HG02885 (cell line): ENCODE results near the gene TRA2B.

ENCODE experiments used
- ATAC-seq: cut with Tn5 transposase; IDR thresholded peaks from one replicate; pipeline ENCODE4 v1.9.1; 2021; ENCODE audit warnings: mild to moderate bottlenecking; ENCODE audit not compliant: unreplicated experiment, poor library complexity

Gene TRA2B

GRCh38 chr3:185956244-185956643, 18.4 kb upstream of the TRA2B start:
- no peak for ATAC-seq

GRCh38 chr3:185954366-185954723, 16.5 kb upstream of the TRA2B start:
- no peak for ATAC-seq

- ATAC-seq: no peak
Measured at GRCh38 chr3:185950728-185951127, 12.9 kb upstream of the TRA2B start.

- no peak for ATAC-seq
Measured at GRCh38 chr3:185949515-185949914, 11.7 kb upstream of the TRA2B start.

GRCh38 chr3:185948292-185948691, 10.5 kb upstream of the TRA2B start:
- ATAC-seq: no peak

GRCh38 chr3:185943760-185944106, 5.9 kb upstream of the TRA2B start:
- no peak for ATAC-seq

GRCh38 chr3:185942907-185943759, 5.3 kb upstream of the TRA2B start:
- peak; percentile 88 for ATAC-seq

GRCh38 chr3:185942396-185942795, 4.6 kb upstream of the TRA2B start:
- no peak for ATAC-seq

- no peak for ATAC-seq
Measured at GRCh38 chr3:185940951-185941350, 3.1 kb upstream of the TRA2B start.

- ATAC-seq: no peak
Measured at GRCh38 chr3:185939721-185940120, 1.9 kb upstream of the TRA2B start.

GRCh38 chr3:185936814-185937688, 763 bp downstream of the TRA2B start:
- peak; percentile 51 for ATAC-seq

- no peak for ATAC-seq
Measured at GRCh38 chr3:185936273-185936629, 1.6 kb downstream of the TRA2B start.

GRCh38 chr3:185935465-185936272, 2.1 kb downstream of the TRA2B start:
- ATAC-seq: no peak

GRCh38 chr3:185934767-185935464, 2.9 kb downstream of the TRA2B start:
- ATAC-seq: no peak

- no peak for ATAC-seq
Measured at GRCh38 chr3:185934174-185934557, 3.6 kb downstream of the TRA2B start.

- ATAC-seq: no peak
Measured at GRCh38 chr3:185933374-185934173, 4.2 kb downstream of the TRA2B start.

- ATAC-seq: no peak
Measured at GRCh38 chr3:185931777-185932612, 5.8 kb downstream of the TRA2B start.

- no peak for ATAC-seq
Measured at GRCh38 chr3:185930393-185931107, 7.3 kb downstream of the TRA2B start.
